MM.1S (cell line): ENCODE measurements around the gene DCP1B.

Experiments
- CTCF ChIP-seq: fragments of 300-600 bp; sonication (generic); IDR thresholded peaks from 2 replicates; pipeline ENCODE4 v1.5.1; 2016; ENCODE audit warnings: antibody characterized with exemption, low read length, mixed read lengths
- EZH2 ChIP-seq: fragments of 300-600 bp; sonication (generic); optimal IDR thresholded peaks from 2 replicates; pipeline ENCODE3; 2017; ENCODE audit warnings: low read depth, mild to moderate bottlenecking, antibody characterized with exemption, low read length, mixed read lengths
- EZH2phosphoT487 ChIP-seq: fragments of 300-600 bp; sonication (generic); IDR thresholded peaks from 2 replicates; pipeline ENCODE4 v1.6.1; 2018; ENCODE audit warnings: antibody characterized with exemption, low read length

- TF ChIP-seq EZH2phosphoT487 (no peak), EZH2 (no peak), CTCF (no peak)
Observed at GRCh38 chr12:1993871-1994371, 10.3 kb downstream of the DCP1B start.
